GM12892 (cell line): Measurements from ENCODE around the gene EMX2.

ENCODE experiments used
- POLR2A ChIP-seq: IDR thresholded peaks from 2 replicates; pipeline ENCODE4 v1.6.1; 2011; ENCODE audit warnings: low read depth, low read length, control low read depth
- POLR2AphosphoS5 ChIP-seq: IDR thresholded peaks from 2 replicates; pipeline ENCODE4 v1.6.1; 2011; ENCODE audit warnings: low read depth, low read length, control low read depth
- TAF1 ChIP-seq: IDR thresholded peaks from 2 replicates; pipeline ENCODE4 v1.6.1; 2011; ENCODE audit warnings: low read depth, mild to moderate bottlenecking, control low read depth, low read length, borderline replicate concordance

- no peak for TF ChIP-seq POLR2A
- TF ChIP-seq POLR2AphosphoS5 = no peak
- TF ChIP-seq TAF1 = no peak
Observed at GRCh38 chr10:117540640-117541404, 1.7 kb upstream of the EMX2 start.
